Naive thymus-derived CD4-positive, alpha-beta T cell (primary cell): ENCODE measurements around the gene SEMA4F. TPM values are rescaled to one million over a fixed set of nuclear protein-coding genes. Genes with fewer than 3 reads are reported as not detected.

Experiments
- ATAC-seq: fragments of 150-1000 bp; cut with Tn5 transposase; 2 replicates; pipeline ENCODE4 v1.10.0; 2021; ENCODE audit warnings: mild to moderate bottlenecking, moderate library complexity
- CTCF ChIA-PET: fragments of 350-600 bp; sonication (Branson Sonifier 250); formaldehyde crosslinking; loops from one replicate; lab custom pipeline; 2021; ENCODE audit warnings: antibody characterized with exemption; lab: Charles Lee
- POLR2A ChIA-PET: fragments of 350-600 bp; sonication (Branson Sonifier 250); formaldehyde crosslinking; loops from one replicate; lab custom pipeline; 2021; ENCODE audit warnings: antibody characterized with exemption, inconsistent platforms; lab: Charles Lee
- DNase-seq, 9 donors: peaks; one replicate each; pipeline versions ENCODE4 v3.0.0 to v3.0.0-alpha.2; 2020 to 2022; ENCODE audit warnings: mixed read lengths in 1 of 9
- H3K27ac ChIP-seq: one replicate; pipeline ENCODE4 v1.7.0; 2013; ENCODE audit warnings: mild to moderate bottlenecking, low read depth, low read length, moderate library complexity
- H3K27me3 ChIP-seq, 2 donors: one replicate each; pipeline ENCODE4 v1.7.0; 2013; ENCODE audit warnings: low read length in 2 of 2, mild to moderate bottlenecking in 2 of 2, moderate library complexity in 2 of 2; ENCODE audit not compliant: control insufficient read depth in 2 of 2, insufficient read depth in 2 of 2
- H3K36me3 ChIP-seq, 3 experiments: 1 replicate in 2 of 3; 2 replicates in 1 of 3; pipeline ENCODE4 v1.7.0; 2013; ENCODE audit warnings: low read length in 3 of 3, mild to moderate bottlenecking in 3 of 3, moderate library complexity in 1 of 3; ENCODE audit not compliant: insufficient read depth in 3 of 3, control insufficient read depth in 2 of 3
- H3K4me1 ChIP-seq, 2 donors: one replicate each; pipeline ENCODE4 v1.7.0; 2013; ENCODE audit warnings: low read length in 2 of 2, mild to moderate bottlenecking in 2 of 2, moderate library complexity in 1 of 2; ENCODE audit not compliant: control insufficient read depth in 2 of 2, insufficient read depth in 2 of 2
- H3K4me3 ChIP-seq: 2 replicates; pipeline ENCODE4 v1.7.0; 2013; ENCODE audit warnings: mild to moderate bottlenecking, low read length
- H3K9me3 ChIP-seq, 3 experiments: 1 replicate in 2 of 3; 2 replicates in 1 of 3; pipeline ENCODE4 v1.7.0; 2013; ENCODE audit warnings: low read length in 3 of 3; ENCODE audit not compliant: control insufficient read depth in 2 of 3
- H3K27ac Mint-ChIP-seq, 9 donors: one replicate each; pipeline ENCODE4 v1.8.0; 2020 to 2022; ENCODE audit warnings: mixed read lengths in 9 of 9, mild to moderate bottlenecking in 8 of 9, moderate library complexity in 5 of 9, inconsistent platforms in 2 of 9
- H3K27me3 Mint-ChIP-seq, 5 donors: one replicate each; pipeline ENCODE4 v1.8.0; 2021 to 2022; ENCODE audit warnings: mixed read lengths in 5 of 5, mild to moderate bottlenecking in 1 of 5
- H3K36me3 Mint-ChIP-seq, 5 donors: one replicate each; pipeline ENCODE4 v1.8.0; 2020 to 2022; ENCODE audit warnings: mixed read lengths in 5 of 5, mild to moderate bottlenecking in 3 of 5, inconsistent platforms in 1 of 5
- H3K4me1 Mint-ChIP-seq, 7 donors: one replicate each; pipeline ENCODE4 v1.8.0; 2020 to 2022; ENCODE audit warnings: mixed read lengths in 7 of 7, mild to moderate bottlenecking in 3 of 7, inconsistent platforms in 1 of 7
- H3K4me3 Mint-ChIP-seq, 10 donors: one replicate each; pipeline ENCODE4 v1.8.0; 2020 to 2022; ENCODE audit warnings: mild to moderate bottlenecking in 10 of 10, mixed read lengths in 10 of 10, moderate library complexity in 6 of 10, inconsistent platforms in 2 of 10
- H3K9me3 Mint-ChIP-seq, 11 donors: one replicate each; pipeline ENCODE4 v1.8.0; 2020 to 2022; ENCODE audit warnings: mixed read lengths in 11 of 11, mild to moderate bottlenecking in 4 of 11, inconsistent platforms in 1 of 11, moderate library complexity in 1 of 11
- intact Hi-C, 2 donors: fragments of 100-400 bp; cut with micrococcal nuclease; formaldehyde crosslinking; loops; one replicate each; pipeline ENCODE4 v1.15.1; 2023
- polyA plus RNA-seq, 2 donors: library from polyadenylated mRNA; unstranded; fragments of 300-500 nt; fragmentation: Illumina TruSeq; gene quantifications; one replicate each; pipeline ENCODE4 v1.2.3, GENCODE V29; 2021
- total RNA-seq, 6 experiments: library from RNA in 5 of 6; stranded (reverse) in 5 of 6; gene quantifications; 1 replicate in 5 of 6; 2 replicates in 1 of 6; pipeline ENCODE4 v1.2.3 and lab custom pipeline; 2021 to 2026

SEMA4F gene
- total and polyA plus RNA-seq, 7 experiments from 2014 or later, result 5.7 to 23.6 (median 8.6) TPM

DNA sequence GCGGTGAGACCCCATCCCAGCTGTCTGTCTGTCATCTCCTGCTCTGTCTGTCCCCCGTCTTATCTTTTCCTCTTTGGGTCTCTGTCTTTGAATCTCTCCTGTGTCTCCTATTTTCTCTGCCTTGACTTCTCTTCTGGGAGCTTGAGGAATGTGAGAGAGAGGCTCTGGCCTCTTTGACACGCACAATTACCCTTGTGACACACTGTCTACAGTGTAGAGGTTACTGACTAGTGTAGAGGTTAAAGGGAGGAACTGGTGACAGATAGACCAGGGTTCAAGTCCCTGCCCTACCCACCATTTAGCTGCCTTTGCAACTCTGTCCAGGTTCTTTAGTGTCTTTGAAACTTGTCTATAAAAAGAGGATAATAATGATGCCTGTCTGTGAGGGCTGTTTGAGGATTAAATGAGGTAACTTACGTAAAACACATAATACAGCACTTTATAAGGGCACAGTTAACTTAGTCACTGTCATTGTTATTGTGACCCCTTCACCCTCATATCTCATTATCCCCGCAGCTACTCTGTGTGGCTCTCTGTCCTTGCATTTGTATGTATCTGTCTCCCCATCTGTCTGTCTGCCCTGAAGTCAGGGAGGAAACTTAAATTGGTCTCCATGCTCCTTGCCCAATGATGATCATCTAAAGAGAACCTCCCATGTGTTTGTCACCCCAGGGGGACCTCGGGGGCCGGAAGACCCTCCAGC is 19.9 kb downstream of the SEMA4F start:
- intact Hi-C loops, result no loop called here
- no peak overlapping the region for H3K4me3 Mint-ChIP-seq

DNA sequence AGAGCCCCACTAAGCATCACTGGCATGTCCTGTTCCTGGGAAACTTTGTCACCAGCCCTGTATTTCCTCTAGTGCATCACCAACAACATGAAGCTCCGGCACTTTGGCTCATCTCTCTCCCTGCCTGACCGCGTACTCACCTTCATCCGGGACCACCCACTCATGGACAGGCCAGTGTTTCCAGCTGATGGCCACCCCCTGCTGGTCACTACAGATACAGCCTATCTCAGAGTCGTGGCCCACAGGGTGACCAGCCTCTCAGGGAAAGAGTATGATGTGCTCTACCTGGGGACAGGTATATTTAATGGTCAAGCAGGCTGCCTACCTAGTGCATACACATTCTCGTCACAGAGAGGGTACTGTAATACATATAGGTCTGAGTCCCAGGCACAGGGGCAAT is 21.0 kb downstream of the SEMA4F start:
- Mint-ChIP-seq H3K27ac (no peak overlapping the region), H3K27me3 (no peaks in the 10 kb centered on the region), H3K4me1 (peaks cover 0 to 12% (median 0%) of the 10 kb centered on the region in 7 donors), H3K9me3 (no peaks in the 10 kb centered on the region), H3K4me3 (no peak overlapping the region), H3K36me3 (peaks cover 8 to 81% (median 40%) of the 10 kb centered on the region in 5 donors)
- intact Hi-C loops, result no loop called here
- Histone ChIP-seq H3K4me1 (no peaks in the 10 kb centered on the region), H3K9me3 (no peaks in the 10 kb centered on the region), H3K36me3 (peaks cover 0 to 66% (median 5%) of the 10 kb centered on the region in 3 experiments), H3K4me3 (no peak overlapping the region), H3K27ac (no peak overlapping the region), H3K27me3 (no peaks in the 10 kb centered on the region)
- CTCF ChIA-PET, result interaction anchor here (0.7 kb wide), 1 partner anchor 922 kb away, joined by 3 read pairs; no protein-coding TSS in a partner anchor
- POLR2A ChIA-PET, result no interaction called here
- DNase-seq (no peak), ATAC-seq (no peak)

More for the DNA sequence above, 19.9 kb downstream of the SEMA4F start:
- H3K9me3 Mint-ChIP-seq, result no peaks in the 10 kb centered on the region
- H3K36me3 Mint-ChIP-seq, result peaks cover 8 to 75% (median 39%) of the 10 kb centered on the region in 5 donors
- H3K27ac Mint-ChIP-seq, result no peak overlapping the region
- Histone ChIP-seq H3K36me3 (peaks cover 0 to 55% (median 5%) of the 10 kb centered on the region in 3 experiments), H3K27me3 (no peaks in the 10 kb centered on the region), H3K27ac (no peak overlapping the region), H3K4me1 (no peaks in the 10 kb centered on the region), H3K4me3 (no peak overlapping the region), H3K9me3 (no peaks in the 10 kb centered on the region)
- H3K27me3 Mint-ChIP-seq, result no peaks in the 10 kb centered on the region
- DNase-seq, result no peak
- POLR2A ChIA-PET, result no interaction called here
- H3K4me1 Mint-ChIP-seq, result peaks cover 0 to 14% (median 0%) of the 10 kb centered on the region in 7 donors
- no peak for ATAC-seq
- CTCF ChIA-PET, result no interaction called here

DNA sequence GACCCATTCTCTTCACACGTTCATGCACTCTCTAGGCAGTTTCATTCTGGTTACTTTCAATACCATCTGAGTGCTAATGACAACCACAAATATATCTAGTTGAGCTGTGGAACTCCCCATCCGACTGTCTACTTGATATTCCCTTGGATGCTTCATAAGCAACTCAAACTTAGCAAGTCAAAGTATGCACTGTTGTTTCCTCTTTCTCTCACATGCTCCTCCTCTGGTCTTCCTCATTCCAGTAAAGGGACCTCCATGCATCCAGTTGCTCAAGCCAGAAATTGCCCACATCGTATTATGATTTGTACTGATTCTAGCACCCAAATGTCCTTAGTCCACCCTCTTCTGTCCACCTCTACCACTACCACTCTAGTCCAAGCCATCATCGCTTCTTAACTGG is 22.3 kb downstream of the SEMA4F start:
- ChIA-PET CTCF (no interaction called here), POLR2A (no interaction called here)
- DNase-seq (no peak), ATAC-seq (no peak)
- Mint-ChIP-seq H3K27ac (no peak overlapping the region), H3K4me3 (no peak overlapping the region), H3K27me3 (no peaks in the 10 kb centered on the region), H3K36me3 (peaks cover 8 to 83% (median 39%) of the 10 kb centered on the region in 5 donors), H3K4me1 (peaks cover 0 to 5% (median 0%) of the 10 kb centered on the region in 7 donors), H3K9me3 (no peaks in the 10 kb centered on the region)
- no peak overlapping the region for H3K4me3 ChIP-seq
- no peaks in the 10 kb centered on the region for H3K4me1 ChIP-seq
- H3K36me3 ChIP-seq, result peaks cover 0 to 76% (median 5%) of the 10 kb centered on the region in 3 experiments
- H3K9me3 ChIP-seq, result no peaks in the 10 kb centered on the region
- intact Hi-C loops, result no loop called here
- H3K27me3 ChIP-seq, result no peaks in the 10 kb centered on the region
- no peak overlapping the region for H3K27ac ChIP-seq

DNA sequence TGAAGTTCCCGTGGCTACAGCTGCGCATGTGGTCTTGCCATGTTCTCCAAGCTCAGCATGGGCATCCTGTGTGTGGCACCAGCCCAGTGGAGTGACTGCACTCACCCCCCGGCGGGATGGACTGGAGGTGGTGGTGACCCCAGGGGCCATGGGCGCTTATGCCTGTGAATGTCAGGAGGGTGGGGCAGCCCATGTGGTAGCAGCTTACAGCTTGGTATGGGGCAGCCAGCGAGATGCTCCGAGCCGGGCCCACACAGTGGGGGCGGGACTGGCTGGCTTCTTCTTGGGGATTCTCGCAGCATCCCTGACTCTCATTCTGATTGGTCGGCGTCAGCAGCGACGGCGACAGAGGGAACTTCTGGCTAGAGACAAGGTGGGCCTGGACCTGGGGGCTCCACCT is 25.6 kb downstream of the SEMA4F start:
- Histone ChIP-seq H3K4me3 (no peak overlapping the region), H3K36me3 (peaks cover 0 to 46% (median 5%) of the 10 kb centered on the region in 3 experiments), H3K9me3 (no peaks in the 10 kb centered on the region), H3K4me1 (no peaks in the 10 kb centered on the region), H3K27ac (no peak overlapping the region), H3K27me3 (no peaks in the 10 kb centered on the region)
- Mint-ChIP-seq H3K27me3 (no peaks in the 10 kb centered on the region), H3K27ac (no peak overlapping the region), H3K4me3 (no peak overlapping the region), H3K36me3 (peaks cover 8 to 58% (median 29%) of the 10 kb centered on the region in 5 donors), H3K4me1 (peaks cover 0 to 5% (median 0%) of the 10 kb centered on the region in 7 donors), H3K9me3 (no peaks in the 10 kb centered on the region)
- CTCF ChIA-PET, result no interaction called here
- intact Hi-C loops, result no loop called here
- DNase-seq (no peak), ATAC-seq (no peak)
- POLR2A ChIA-PET, result no interaction called here

DNA sequence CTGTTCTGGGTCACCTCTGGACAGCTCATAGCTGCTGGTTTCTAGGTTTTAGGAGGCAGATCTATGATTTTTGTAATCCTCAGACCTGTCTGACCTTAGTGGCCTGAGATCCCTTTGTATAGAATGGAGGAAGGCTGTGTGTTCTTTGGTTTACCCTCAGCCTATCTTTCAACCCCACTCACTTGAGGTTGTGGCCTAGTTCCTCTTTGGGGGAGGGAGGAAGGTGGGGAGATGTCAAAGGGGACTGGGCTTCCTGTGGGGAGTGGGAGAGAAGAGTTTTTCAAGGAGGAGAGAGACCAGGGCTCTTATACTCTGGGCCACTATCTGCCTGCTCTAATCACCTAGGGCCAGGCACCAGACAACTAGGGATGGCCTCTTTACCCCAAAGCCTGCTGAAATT is 28.5 kb downstream of the SEMA4F start:
- Mint-ChIP-seq H3K4me3 (no peak overlapping the region), H3K9me3 (no peaks in the 10 kb centered on the region), H3K27me3 (no peaks in the 10 kb centered on the region), H3K27ac (no peak overlapping the region), H3K4me1 (no peaks in the 10 kb centered on the region), H3K36me3 (peaks cover 0 to 48% (median 12%) of the 10 kb centered on the region in 5 donors)
- no peaks in the 10 kb centered on the region for H3K9me3 ChIP-seq
- intact Hi-C loops, result no loop called here
- ATAC-seq, result no peak
- CTCF ChIA-PET, result interaction anchor here (1.0 kb wide), 1 partner anchor 34 kb away, joined by 4 read pairs; no protein-coding TSS in a partner anchor
- DNase-seq, result no peak
- POLR2A ChIA-PET, result no interaction called here
- peaks cover 0 to 26% (median 3%) of the 10 kb centered on the region in 3 experiments for H3K36me3 ChIP-seq
- H3K4me3 ChIP-seq, result no peak overlapping the region
- H3K4me1 ChIP-seq, result no peaks in the 10 kb centered on the region
- H3K27me3 ChIP-seq, result no peaks in the 10 kb centered on the region
- H3K27ac ChIP-seq, result no peak overlapping the region

DNA sequence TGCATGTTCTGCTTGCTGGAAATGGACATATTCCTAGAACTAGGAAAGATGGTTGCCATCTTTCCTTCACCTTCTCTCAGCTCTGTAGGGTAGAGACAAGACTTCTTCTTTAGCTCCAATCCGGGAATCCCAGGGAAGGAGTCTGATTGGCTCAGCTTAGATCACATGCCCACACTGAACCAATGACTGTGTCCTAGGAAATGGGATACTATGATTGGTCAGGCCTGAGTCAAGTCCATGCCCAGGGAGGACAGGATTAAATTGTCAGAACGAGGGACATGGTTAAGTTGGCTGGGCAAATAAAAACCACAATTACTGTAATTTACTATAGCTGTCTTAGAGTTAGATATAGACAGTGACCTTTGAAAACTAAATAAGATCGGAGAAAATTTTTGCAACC is 31.4 kb downstream of the SEMA4F start:
- Histone ChIP-seq H3K27ac (no peak overlapping the region), H3K9me3 (no peaks in the 10 kb centered on the region), H3K4me3 (no peak overlapping the region), H3K4me1 (no peaks in the 10 kb centered on the region), H3K36me3 (peaks cover 0 to 6% (median 0%) of the 10 kb centered on the region in 3 experiments), H3K27me3 (no peaks in the 10 kb centered on the region)
- H3K27me3 Mint-ChIP-seq, result peaks cover 0 to 7% (median 0%) of the 10 kb centered on the region in 5 donors
- ChIA-PET CTCF (no interaction called here), POLR2A (no interaction called here)
- peaks cover 0 to 26% (median 6%) of the 10 kb centered on the region in 5 donors for H3K36me3 Mint-ChIP-seq
- peak overlapping the region in 1 of 9 donors; percentile 17 for H3K27ac Mint-ChIP-seq
- H3K4me3 Mint-ChIP-seq, result no peak overlapping the region
- ATAC-seq, result no peak
- no peak for DNase-seq
- H3K4me1 Mint-ChIP-seq, result peaks cover 0 to 2% (median 0%) of the 10 kb centered on the region in 7 donors
- intact Hi-C loops, result no loop called here
- no peaks in the 10 kb centered on the region for H3K9me3 Mint-ChIP-seq
